HEK293T (cell line): ENCODE results near the gene IL5.

Experiments
- CTBP1 ChIP-seq: fragments of 450-650 bp; IDR thresholded peaks from 2 replicates; pipeline ENCODE4 v1.6.1; 2016; ENCODE audit warnings: borderline replicate concordance
- ELF4 ChIP-seq: fragments of 450-650 bp; IDR thresholded peaks from 2 replicates; pipeline ENCODE4 v1.6.1; 2017; ENCODE audit warnings: antibody characterized with exemption
- FOXA1 ChIP-seq: fragments of 450-650 bp; IDR thresholded peaks from 2 replicates; pipeline ENCODE4 v1.6.1; 2016; ENCODE audit warnings: mild to moderate bottlenecking
- FOXK2 ChIP-seq: fragments of 450-650 bp; IDR thresholded peaks from 2 replicates; pipeline ENCODE4 v1.6.1; 2016; ENCODE audit warnings: mild to moderate bottlenecking
- L3MBTL2 ChIP-seq: fragments of 450-650 bp; conservative IDR thresholded peaks from 2 replicates; pipeline ENCODE4 v1.6.1; 2016; ENCODE audit warnings: mild to moderate bottlenecking
- LEF1 ChIP-seq: fragments of 450-650 bp; IDR thresholded peaks from 2 replicates; pipeline ENCODE4 v1.6.1; 2017; ENCODE audit warnings: mild to moderate bottlenecking, borderline replicate concordance
- SP1 ChIP-seq: fragments of 450-650 bp; IDR thresholded peaks from 2 replicates; pipeline ENCODE4 v1.6.1; 2017
- SUZ12 ChIP-seq: fragments of 450-650 bp; IDR thresholded peaks from 2 replicates; pipeline ENCODE4 v1.6.1; 2016; ENCODE audit warnings: mild to moderate bottlenecking
- TARDBP ChIP-seq: fragments of 450-650 bp; IDR thresholded peaks from 2 replicates; pipeline ENCODE4 v1.6.1; 2016

- TF ChIP-seq FOXA1: no peak
- no peak for TF ChIP-seq SUZ12
- no peak for TF ChIP-seq CTBP1
- TF ChIP-seq L3MBTL2: no peak
- no peak for TF ChIP-seq ELF4
- no peak for TF ChIP-seq LEF1
- no peak for TF ChIP-seq SP1
- no peak for TF ChIP-seq FOXK2
- no peak for TF ChIP-seq TARDBP
Observed at GRCh38 chr5:132547269-132547668, 3.9 kb upstream of the IL5 start.
